Peyer's patch (tissue), 4 donors: ENCODE data around the gene TRAPPC3. TPM values are rescaled to one million over a fixed set of nuclear protein-coding genes. Genes with fewer than 3 reads are reported as not detected.

Experiments used
- DNase-seq, 3 donors: peaks; one replicate each; pipeline ENCODE4 v3.0.0-alpha.2; 2017 to 2019
- H3K27ac ChIP-seq, 4 donors: fragments of 200-600 bp; sonication (generic); one replicate each; pipeline ENCODE4 v1.5.1; 2016 to 2019
- H3K27me3 ChIP-seq, 2 donors: fragments of 200-600 bp; sonication (generic); one replicate each; pipeline ENCODE4 v1.5.1; 2019
- H3K36me3 ChIP-seq, 3 donors: fragments of 200-600 bp; sonication (generic); one replicate each; pipeline ENCODE4 v1.5.1; 2016 to 2019
- H3K4me1 ChIP-seq, 4 donors: fragments of 200-600 bp; sonication (generic); one replicate each; pipeline ENCODE4 v1.5.1; 2016 to 2019
- H3K4me3 ChIP-seq, 4 donors: fragments of 200-600 bp; sonication (generic); 1 replicate in 3 of 4; 2 replicates in 1 of 4; pipeline ENCODE4 v1.5.1; 2016 to 2019; ENCODE audit warnings: mild to moderate bottlenecking in 1 of 4
- H3K9me3 ChIP-seq, 4 donors: fragments of 200-600 bp; sonication (generic); one replicate each; pipeline ENCODE4 v1.5.1; 2016 to 2019; ENCODE audit warnings: mild to moderate bottlenecking in 1 of 4
- CTCF ChIP-seq, 6 experiments: fragments of 450-650 bp in 4 of 6; fragments of 200-600 bp in 2 of 6; sonication (generic) in 1 of 6; IDR thresholded peaks; one replicate each; pipeline ENCODE4 v1.5.1; 2017 to 2019; ENCODE audit warnings: antibody characterized with exemption in 6 of 6, mild to moderate bottlenecking in 3 of 6, moderate library complexity in 1 of 6
- POLR2A ChIP-seq, 2 donors: fragments of 450-650 bp; IDR thresholded peaks; one replicate each; pipeline ENCODE4 v1.5.1; 2017; ENCODE audit warnings: antibody characterized with exemption in 2 of 2, mild to moderate bottlenecking in 2 of 2, moderate library complexity in 2 of 2
- total RNA-seq, 4 donors: library from RNA; depleted of rRNA; stranded (reverse); fragments of >200 nt; gene quantifications; one replicate each; pipeline ENCODE4 v1.1.0, GENCODE V29; 2016

The TRAPPC3 gene
- total RNA-seq, 4 donors from 2014 or later: 56.2 to 113 (median 73.7) TPM

GRCh38 chr1:36132029-36132428, 17.3 kb downstream of the TRAPPC3 start:
- TF ChIP-seq CTCF (IDR thresholded peaks at IDR 0.05) (no peak), POLR2A (IDR thresholded peaks at IDR 0.05) (no peak)

GRCh38 chr1:36128905-36129206, 20.4 kb downstream of the TRAPPC3 start:
- Histone ChIP-seq H3K9me3 (no peaks in the 10 kb centered on the region), H3K36me3 (no peaks in the 10 kb centered on the region), H3K4me1 (peaks cover 0 to 8% (median 0%) of the 10 kb centered on the region in 4 donors), H3K27me3 (peaks cover 0 to 7% of the 10 kb centered on the region in 2 donors), H3K4me3 (no peak overlapping the region), H3K27ac (no peak overlapping the region)
- DNase-seq: no peak
- no peak for TF ChIP-seq CTCF (IDR thresholded peaks at IDR 0.05)
- no peak for TF ChIP-seq POLR2A (IDR thresholded peaks at IDR 0.05)

More at GRCh38 chr1:36132029-36132428, 17.3 kb downstream of the TRAPPC3 start:
- Histone ChIP-seq H3K36me3 (peaks cover 0 to 11% (median 0%) of the 10 kb centered on the region in 3 donors), H3K27ac (no peak overlapping the region), H3K9me3 (no peaks in the 10 kb centered on the region), H3K4me1 (peaks cover 0 to 12% (median 0%) of the 10 kb centered on the region in 4 donors), H3K4me3 (no peak overlapping the region), H3K27me3 (no peaks in the 10 kb centered on the region)
- no peak for DNase-seq

- Histone ChIP-seq H3K4me3 (no peak overlapping the region), H3K9me3 (no peaks in the 10 kb centered on the region), H3K36me3 (no peaks in the 10 kb centered on the region), H3K27ac (no peak overlapping the region), H3K27me3 (peaks cover 0 to 7% of the 10 kb centered on the region in 2 donors), H3K4me1 (peaks cover 0 to 5% (median 0%) of the 10 kb centered on the region in 4 donors)
- TF ChIP-seq POLR2A (IDR thresholded peaks at IDR 0.05) (no peak), CTCF (IDR thresholded peaks at IDR 0.05) (no peak)
- no peak for DNase-seq
Measured at GRCh38 chr1:36128126-36128904, 21.0 kb downstream of the TRAPPC3 start.

- H3K9me3 ChIP-seq: no peaks in the 10 kb centered on the region
- TF ChIP-seq CTCF (IDR thresholded peaks at IDR 0.05) (no peak), POLR2A (IDR thresholded peaks at IDR 0.05) (no peak)
- no peak overlapping the region for H3K27ac ChIP-seq
- H3K27me3 ChIP-seq: peaks cover 0 to 7% of the 10 kb centered on the region in 2 donors
- no peak for DNase-seq
- no peaks in the 10 kb centered on the region for H3K36me3 ChIP-seq
- H3K4me3 ChIP-seq: no peak overlapping the region
- peaks cover 0 to 5% (median 0%) of the 10 kb centered on the region in 4 donors for H3K4me1 ChIP-seq
Measured at GRCh38 chr1:36126797-36127500, 22.3 kb downstream of the TRAPPC3 start.

GRCh38 chr1:36126005-36126716, 23.1 kb downstream of the TRAPPC3 start:
- no peak for DNase-seq
- H3K9me3 ChIP-seq: no peaks in the 10 kb centered on the region
- no peak for TF ChIP-seq POLR2A (IDR thresholded peaks at IDR 0.05)
- H3K36me3 ChIP-seq: no peaks in the 10 kb centered on the region
- H3K4me3 ChIP-seq: no peak overlapping the region
- H3K27ac ChIP-seq: no peak overlapping the region
- peaks cover 0 to 7% of the 10 kb centered on the region in 2 donors for H3K27me3 ChIP-seq
- peaks cover 0 to 5% (median 0%) of the 10 kb centered on the region in 4 donors for H3K4me1 ChIP-seq
